Mesodermal cell (in vitro differentiated cells): ENCODE measurements around the gene HS3ST1.

Experiments used
- H3K27ac ChIP-seq: 2 replicates; pipeline ENCODE4 v1.7.0; 2013; ENCODE audit warnings: mild to moderate bottlenecking, low read depth, low read length, moderate library complexity; ENCODE audit not compliant: severe bottlenecking
- H3K36me3 ChIP-seq: 2 replicates; pipeline ENCODE4 v1.7.1; 2013; ENCODE audit warnings: mild to moderate bottlenecking, low read length, moderate library complexity; ENCODE audit not compliant: control insufficient read depth, insufficient read depth
- H3K4me1 ChIP-seq: one replicate; pipeline ENCODE4 v1.7.1; 2013; ENCODE audit warnings: mild to moderate bottlenecking, low read length; ENCODE audit not compliant: insufficient read depth, control insufficient read depth, poor library complexity, severe bottlenecking
- H3K4me3 ChIP-seq: 2 replicates; pipeline ENCODE4 v1.7.0; 2013; ENCODE audit warnings: low read length, control low read depth, mild to moderate bottlenecking; ENCODE audit not compliant: insufficient read depth, poor library complexity, severe bottlenecking; ENCODE audit errors: extremely low read depth
- H3K9me3 ChIP-seq: 2 replicates; pipeline ENCODE4 v1.7.1; 2013; ENCODE audit warnings: mild to moderate bottlenecking, low read length, moderate library complexity; ENCODE audit not compliant: control insufficient read depth
- WGBS, 2 experiments: methylation state at CpG; one replicate each; pipeline ENCODE4 v1.1.5; 2013; ENCODE audit warnings: missing lambda C conversion rate in 2 of 2; ENCODE audit not compliant: insufficient coverage in 2 of 2; 5-methylcytosine and 5-hydroxymethylcytosine counted together

The HS3ST1 gene

GRCh38 chr4:11423465-11423864 lies 5.2 kb downstream of the HS3ST1 start:
- 73 to 76% methylated on average over 5 to 6 of the region's 6 CpGs for WGBS, 2 experiments
- H3K4me1 ChIP-seq = peaks cover 37% of the 10 kb centered on the region
- peaks cover 3% of the 10 kb centered on the region for H3K36me3 ChIP-seq
- H3K27ac ChIP-seq = peak overlapping the region; percentile 31
- no peaks in the 10 kb centered on the region for H3K9me3 ChIP-seq
- H3K4me3 ChIP-seq = no peak overlapping the region

GRCh38 chr4:11421116-11421515 lies 7.6 kb downstream of the HS3ST1 start:
- Histone ChIP-seq H3K4me1 (peaks cover 22% of the 10 kb centered on the region), H3K9me3 (no peaks in the 10 kb centered on the region), H3K27ac (peak overlapping the region; percentile 54), H3K4me3 (no peak overlapping the region), H3K36me3 (peaks cover 3% of the 10 kb centered on the region)
- 81 to 98% methylated on average over 3 of the region's 3 CpGs for WGBS, 2 experiments

- Histone ChIP-seq H3K9me3 (no peaks in the 10 kb centered on the region), H3K4me3 (no peak overlapping the region), H3K27ac (no peak overlapping the region), H3K4me1 (peaks cover 22% of the 10 kb centered on the region), H3K36me3 (peaks cover 3% of the 10 kb centered on the region)
- WGBS, 2 experiments = 96 to 100% methylated on average over 6 of the region's 8 CpGs
These were observed 8.4 kb downstream of the HS3ST1 start for GRCh38 chr4:11420327-11420726.

- Histone ChIP-seq H3K4me3 (no peak overlapping the region), H3K36me3 (peaks cover 3% of the 10 kb centered on the region), H3K27ac (no peak overlapping the region), H3K9me3 (no peaks in the 10 kb centered on the region), H3K4me1 (peaks cover 20% of the 10 kb centered on the region)
These were observed 10.1 kb downstream of the HS3ST1 start for GRCh38 chr4:11418610-11419009.

DNA sequence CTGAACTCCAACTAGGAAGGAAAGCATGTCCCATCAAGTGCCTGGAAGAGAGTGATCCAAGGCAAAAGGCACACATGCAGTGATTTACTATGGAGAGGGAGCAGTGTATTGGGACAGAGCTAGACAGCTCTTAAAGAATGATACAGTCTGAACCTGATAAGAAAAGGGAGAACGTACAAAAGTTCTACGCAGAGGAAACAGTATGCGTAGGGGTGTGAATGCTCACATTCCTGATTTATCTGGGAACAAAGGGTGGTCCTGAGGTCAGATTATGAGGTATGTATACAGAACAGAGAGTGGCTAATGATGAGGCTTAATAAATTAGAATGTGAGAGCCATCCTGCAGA lies 12.0 kb downstream of the HS3ST1 start:
- H3K27ac ChIP-seq = no peak overlapping the region
- H3K36me3 ChIP-seq = no peaks in the 10 kb centered on the region
- H3K4me3 ChIP-seq = no peak overlapping the region
- no peaks in the 10 kb centered on the region for H3K9me3 ChIP-seq
- peaks cover 9% of the 10 kb centered on the region for H3K4me1 ChIP-seq
- WGBS, 2 experiments = 90 to 92% methylated on average over 3 of the region's 3 CpGs

- 90 to 95% methylated on average over 5 to 7 of the region's 8 CpGs for whole genome bisulfite sequencing, 2 experiments
- Histone ChIP-seq H3K36me3 (no peaks in the 10 kb centered on the region), H3K9me3 (no peaks in the 10 kb centered on the region), H3K4me1 (peaks cover 4% of the 10 kb centered on the region), H3K4me3 (no peak overlapping the region), H3K27ac (no peak overlapping the region)
These were observed 12.5 kb downstream of the HS3ST1 start for GRCh38 chr4:11416071-11416766.

- Histone ChIP-seq H3K27ac (no peak overlapping the region), H3K36me3 (no peaks in the 10 kb centered on the region), H3K4me1 (no peaks in the 10 kb centered on the region), H3K9me3 (no peaks in the 10 kb centered on the region), H3K4me3 (no peak overlapping the region)
- WGBS, 2 experiments = 74 to 86% methylated on average over 1 to 3 of the region's 3 CpGs
These were observed 13.2 kb downstream of the HS3ST1 start for GRCh38 chr4:11415409-11416070.

DNA sequence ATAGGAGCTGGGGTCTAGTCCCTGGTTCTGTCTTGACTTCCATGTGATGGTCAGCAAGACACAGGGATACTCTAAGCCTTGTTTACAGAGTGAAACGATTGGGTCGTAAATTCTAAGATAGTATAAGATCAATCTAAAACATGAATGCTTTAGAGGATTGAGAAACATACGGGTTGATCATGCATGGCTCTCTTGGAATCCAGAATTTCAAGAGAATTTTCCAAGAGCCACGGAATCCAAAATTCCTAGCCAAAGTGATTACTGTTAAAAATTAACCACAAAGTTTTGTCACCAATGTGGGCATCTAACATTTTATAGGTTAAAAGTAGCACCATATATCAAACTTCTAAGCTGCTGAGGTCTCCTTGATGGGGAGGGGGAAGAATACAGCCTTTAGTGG lies 16.5 kb downstream of the HS3ST1 start:
- H3K4me1 ChIP-seq = no peaks in the 10 kb centered on the region
- H3K36me3 ChIP-seq = no peaks in the 10 kb centered on the region
- H3K27ac ChIP-seq = no peak overlapping the region
- 100% methylated on average over 1 of the region's 4 CpGs for WGBS, 2 experiments
- H3K4me3 ChIP-seq = no peak overlapping the region
- H3K9me3 ChIP-seq = no peaks in the 10 kb centered on the region

DNA sequence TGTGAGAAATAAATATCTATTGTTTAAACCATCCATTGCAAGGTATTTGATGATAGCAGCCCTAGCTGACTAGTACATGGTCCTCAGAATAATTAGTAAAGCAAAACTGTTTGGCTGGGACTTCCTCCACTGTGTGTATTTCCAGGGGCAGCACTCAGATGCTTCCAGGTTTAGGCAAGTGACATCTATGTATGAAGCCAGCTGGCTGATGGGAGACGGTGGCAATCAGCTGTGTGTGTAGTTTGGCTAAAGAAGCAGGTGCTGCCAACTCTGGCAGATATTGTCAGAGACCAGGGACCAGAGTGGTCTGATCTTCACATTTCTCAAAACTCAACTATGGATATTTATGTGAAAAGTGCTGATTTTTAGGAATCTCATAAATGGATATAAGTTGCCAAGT lies 19.1 kb downstream of the HS3ST1 start:
- H3K27ac ChIP-seq = no peak overlapping the region
- no peak overlapping the region for H3K4me3 ChIP-seq
- H3K4me1 ChIP-seq = no peaks in the 10 kb centered on the region
- H3K9me3 ChIP-seq = no peaks in the 10 kb centered on the region
- no peaks in the 10 kb centered on the region for H3K36me3 ChIP-seq
- WGBS, 2 experiments = no CpG with 5 or more reads among the region's 1 CpG

DNA sequence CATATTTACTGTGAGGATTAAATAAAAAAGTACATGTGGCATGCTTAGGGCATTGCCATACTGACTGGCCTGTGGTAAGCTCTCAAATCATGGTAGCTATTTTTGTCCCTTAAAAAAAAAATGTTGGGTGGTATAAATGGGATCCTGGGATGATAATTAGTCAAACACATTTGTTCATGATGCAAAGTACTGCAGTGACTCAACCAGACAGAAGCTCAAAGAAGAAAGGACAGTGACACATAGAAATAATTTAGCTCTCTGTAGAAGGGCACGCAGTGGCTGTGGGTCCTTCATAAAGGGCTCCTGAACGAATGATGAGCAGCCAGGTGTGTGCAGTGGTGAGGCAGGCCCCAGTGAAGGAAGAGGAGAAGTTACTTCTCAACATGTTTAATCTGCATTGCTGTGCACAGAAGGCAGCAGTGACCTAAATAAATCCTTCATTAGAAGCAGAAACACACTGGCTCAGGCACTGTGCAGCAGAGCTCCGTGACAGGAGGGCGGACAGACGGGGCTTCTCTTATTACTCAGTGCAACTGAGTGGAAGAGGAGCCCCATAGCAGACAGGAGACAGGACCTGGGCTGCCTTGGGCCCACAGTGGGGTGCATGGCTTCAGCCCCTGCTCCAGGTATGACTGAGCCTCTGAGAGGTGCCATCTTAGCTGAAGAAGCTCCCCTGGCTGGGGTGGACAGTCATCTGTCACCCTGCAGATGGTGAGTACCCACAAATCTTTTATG lies 20.3 kb downstream of the HS3ST1 start:
- WGBS, 2 experiments = 88 to 100% methylated on average over 3 to 5 of the region's 5 CpGs
- Histone ChIP-seq H3K4me1 (no peaks in the 10 kb centered on the region), H3K9me3 (no peaks in the 10 kb centered on the region), H3K4me3 (no peak overlapping the region), H3K27ac (no peak overlapping the region), H3K36me3 (no peaks in the 10 kb centered on the region)

DNA sequence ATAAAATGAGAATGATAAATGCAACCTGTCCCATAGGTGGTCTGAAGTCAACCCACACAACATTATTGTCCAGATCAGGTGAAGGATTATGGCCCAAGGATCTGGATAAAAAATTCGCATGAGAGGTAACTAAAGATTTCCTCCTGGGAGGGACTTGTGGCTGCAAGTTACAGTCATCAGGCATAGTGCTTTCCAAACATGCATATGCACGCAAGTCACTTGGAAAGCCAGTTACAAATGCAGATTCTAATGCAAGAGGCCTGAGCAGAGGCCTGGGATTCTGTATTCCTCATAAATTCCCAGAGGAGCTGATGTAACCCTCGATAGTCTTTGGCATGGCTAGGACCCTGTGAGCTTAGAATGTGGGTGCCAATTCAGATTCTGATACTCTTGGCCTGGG lies 21.1 kb downstream of the HS3ST1 start:
- Histone ChIP-seq H3K27ac (no peak overlapping the region), H3K9me3 (no peaks in the 10 kb centered on the region), H3K4me1 (no peaks in the 10 kb centered on the region), H3K4me3 (no peak overlapping the region), H3K36me3 (no peaks in the 10 kb centered on the region)
- 91 to 92% methylated on average over 3 of the region's 3 CpGs for WGBS, 2 experiments
